Inflammatory macrophage treated with lipopolysaccharide for 4 hours (primary cell): ENCODE data around the gene NEDD4L.

Experiments used
- DNase-seq: peaks from one replicate; pipeline ENCODE4 v3.0.0-alpha.2; 2020

The NEDD4L gene

GRCh38 chr18:58390399-58390798 is 346.4 kb downstream of the NEDD4L start:
- DNase-seq, result no peak

- DNase-seq, result no peak
Observed at GRCh38 chr18:58391231-58391825, 347.3 kb downstream of the NEDD4L start.

GRCh38 chr18:58391932-58392323 is 347.9 kb downstream of the NEDD4L start:
- DNase-seq, result no peak

DNA sequence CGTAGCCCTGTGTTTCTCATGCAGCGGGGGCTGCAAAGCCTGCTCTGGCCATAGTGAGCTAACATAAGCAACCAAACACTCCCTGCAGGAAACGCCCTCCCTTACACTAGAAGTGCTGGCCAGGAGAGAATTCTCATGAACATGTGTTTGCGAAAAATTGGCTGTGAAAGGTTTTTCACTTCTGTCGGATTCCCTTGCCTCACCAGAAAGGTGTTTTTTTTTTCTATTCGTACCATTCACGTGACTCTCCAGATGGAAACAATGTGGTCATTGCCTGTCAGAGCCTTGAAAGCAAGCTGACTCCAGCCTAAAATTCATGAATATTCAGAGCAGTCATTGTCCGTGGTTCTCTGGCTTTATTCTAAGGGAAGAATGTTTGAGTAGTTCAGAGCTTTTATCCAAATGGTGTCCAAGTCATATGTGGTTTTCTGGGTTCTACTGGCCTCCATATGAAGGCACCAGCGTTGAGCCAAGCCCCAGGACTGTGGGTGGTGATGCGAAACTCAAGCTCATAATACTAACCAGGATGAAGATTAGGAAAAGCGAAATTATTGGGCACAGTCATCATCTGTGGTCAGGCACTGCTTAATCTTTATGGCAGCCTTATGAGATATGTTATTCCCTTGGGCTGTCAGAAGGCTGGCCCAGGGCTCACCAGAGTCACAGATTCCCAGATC is 348.4 kb downstream of the NEDD4L start:
- DNase-seq, result no peak

DNA sequence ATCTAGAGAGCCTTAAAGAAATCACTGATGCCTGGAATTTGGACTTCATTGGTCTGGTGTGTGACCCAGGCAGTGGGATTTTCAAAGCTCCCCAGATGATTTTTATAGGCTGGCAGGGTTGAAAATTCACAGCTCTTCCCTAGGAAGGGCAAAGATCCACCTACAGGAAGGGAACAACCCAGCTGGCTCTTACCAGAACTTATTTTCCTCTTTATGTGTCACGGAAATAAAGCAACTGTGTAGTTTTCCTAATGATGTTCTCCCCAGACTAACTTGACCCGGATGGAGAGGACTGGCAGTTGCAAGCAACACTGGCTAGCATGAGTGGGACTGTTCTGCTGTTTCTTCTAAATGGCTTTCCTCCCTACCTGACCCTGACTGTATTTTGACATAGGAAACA is 349.3 kb downstream of the NEDD4L start:
- DNase-seq, result no peak

DNA sequence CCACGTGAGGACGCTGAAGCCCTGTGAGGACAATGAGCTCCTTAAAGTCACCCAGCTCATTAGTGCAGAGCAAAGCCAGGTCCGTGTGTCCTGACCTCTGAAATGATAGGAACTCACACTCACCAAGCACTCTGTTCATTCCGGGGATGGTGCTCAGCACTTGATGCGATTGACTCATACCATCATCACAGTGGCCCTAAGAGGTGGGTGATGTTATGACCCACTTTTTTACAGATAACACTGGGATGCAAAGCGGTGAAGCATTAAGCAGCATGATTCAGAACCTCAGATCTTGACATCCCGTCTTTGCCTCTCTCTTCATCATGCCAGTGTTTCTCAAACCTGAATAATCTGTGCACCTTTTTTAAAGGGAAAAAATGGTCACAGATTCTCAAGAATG is 350.0 kb downstream of the NEDD4L start:
- no peak for DNase-seq

- DNase-seq, result no peak
Observed at GRCh38 chr18:58394602-58395425, 350.8 kb downstream of the NEDD4L start.

GRCh38 chr18:58396144-58396543 is 352.1 kb downstream of the NEDD4L start:
- no peak for DNase-seq

GRCh38 chr18:58396966-58397365 is 352.9 kb downstream of the NEDD4L start:
- DNase-seq, result no peak

DNA sequence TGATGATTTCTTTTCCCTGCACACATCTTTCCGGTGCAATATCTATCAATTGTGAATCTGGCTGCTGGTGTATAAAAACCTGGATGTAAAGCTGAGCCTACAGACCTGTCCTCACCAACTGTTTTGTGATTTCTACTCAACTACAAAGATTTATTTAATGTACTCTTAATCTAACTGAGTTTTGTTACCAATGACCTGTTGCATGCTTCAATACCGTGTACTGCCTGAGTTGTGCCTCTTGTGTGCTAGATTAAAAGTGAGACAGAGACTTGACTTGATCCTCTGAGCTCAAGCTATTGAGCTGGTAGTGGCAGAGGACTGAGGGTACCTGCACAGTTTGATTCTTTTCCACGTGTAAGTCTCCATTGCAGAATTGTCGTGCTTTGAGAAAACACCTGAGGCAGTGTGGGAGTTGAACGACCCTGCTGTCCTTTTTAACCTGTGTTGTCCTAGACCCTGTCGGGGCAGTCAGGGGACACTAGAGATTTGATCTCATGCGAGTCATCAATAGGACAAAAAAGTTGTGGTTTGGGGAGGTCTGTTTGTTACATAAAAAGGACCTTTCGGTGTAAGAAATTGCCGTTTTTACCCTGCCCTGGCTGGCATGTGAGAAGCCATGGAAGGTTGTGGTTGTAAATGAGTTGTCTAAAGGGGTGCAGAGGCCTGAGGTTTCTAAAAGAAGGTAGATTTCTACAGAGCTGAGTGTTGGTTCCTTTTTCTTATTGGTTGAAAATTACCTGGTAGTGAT is 353.5 kb downstream of the NEDD4L start:
- no peak for DNase-seq

- DNase-seq, result no peak
Observed at GRCh38 chr18:58398648-58399398, 354.8 kb downstream of the NEDD4L start.

- no peak for DNase-seq
Observed at GRCh38 chr18:58400331-58400870, 356.4 kb downstream of the NEDD4L start.

GRCh38 chr18:58401191-58401590 is 357.2 kb downstream of the NEDD4L start:
- no peak for DNase-seq

DNA sequence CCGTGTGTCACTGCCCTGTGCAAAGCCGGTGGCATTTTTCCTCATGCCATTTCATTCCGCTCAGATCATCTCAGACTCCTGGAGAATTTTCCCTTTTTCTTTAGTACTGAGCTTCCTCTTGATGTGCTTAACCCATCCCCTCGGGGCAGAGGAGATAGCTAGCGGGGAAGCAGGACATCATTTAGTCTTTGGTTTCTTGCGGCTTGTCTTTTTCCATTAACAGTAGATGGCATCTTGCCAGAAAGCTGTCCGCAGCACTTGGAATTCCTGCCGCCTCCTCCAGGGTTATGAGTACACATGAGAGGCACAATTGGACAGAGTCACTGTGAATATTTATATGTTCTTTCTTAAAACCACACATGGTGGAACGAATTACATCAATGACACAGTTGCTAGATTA is 358.2 kb downstream of the NEDD4L start:
- no peak for DNase-seq

DNA sequence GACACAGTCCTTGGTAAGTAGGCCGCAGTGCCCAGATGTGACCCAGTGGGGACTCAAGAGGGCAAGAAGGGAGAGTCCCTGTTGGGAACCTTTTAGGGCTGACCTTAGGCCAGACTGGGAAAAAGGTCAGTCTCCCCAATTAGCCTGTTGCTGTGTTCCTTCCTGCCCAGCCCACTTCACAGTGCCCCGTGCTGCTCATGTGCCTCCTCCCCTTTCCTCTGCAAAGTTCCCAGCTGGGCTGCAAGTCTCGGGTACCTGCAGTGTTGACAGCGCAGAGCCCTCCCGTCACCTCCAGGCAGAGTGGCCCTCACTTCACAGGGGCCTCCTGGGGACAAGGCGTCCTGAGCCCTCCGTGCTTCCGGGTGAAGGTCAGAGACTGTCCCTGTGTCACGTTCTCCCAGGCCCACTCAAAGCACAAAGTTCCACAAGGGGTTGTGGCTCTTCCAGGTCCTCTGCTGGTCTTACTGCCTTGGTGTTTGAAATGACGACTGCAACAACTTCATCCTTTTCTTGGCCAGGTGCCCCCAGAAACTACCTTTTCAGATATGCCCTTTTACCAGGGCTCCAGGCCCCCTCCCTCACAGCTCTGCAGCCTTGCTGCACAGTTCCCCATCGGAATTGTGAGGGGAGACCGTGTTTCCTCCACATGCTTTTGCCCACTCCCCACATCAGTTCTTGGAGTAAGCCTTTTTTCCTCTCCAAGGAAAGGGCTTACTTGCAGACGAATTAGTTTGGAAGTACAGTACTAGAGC is 359.1 kb downstream of the NEDD4L start:
- no peak for DNase-seq

DNA sequence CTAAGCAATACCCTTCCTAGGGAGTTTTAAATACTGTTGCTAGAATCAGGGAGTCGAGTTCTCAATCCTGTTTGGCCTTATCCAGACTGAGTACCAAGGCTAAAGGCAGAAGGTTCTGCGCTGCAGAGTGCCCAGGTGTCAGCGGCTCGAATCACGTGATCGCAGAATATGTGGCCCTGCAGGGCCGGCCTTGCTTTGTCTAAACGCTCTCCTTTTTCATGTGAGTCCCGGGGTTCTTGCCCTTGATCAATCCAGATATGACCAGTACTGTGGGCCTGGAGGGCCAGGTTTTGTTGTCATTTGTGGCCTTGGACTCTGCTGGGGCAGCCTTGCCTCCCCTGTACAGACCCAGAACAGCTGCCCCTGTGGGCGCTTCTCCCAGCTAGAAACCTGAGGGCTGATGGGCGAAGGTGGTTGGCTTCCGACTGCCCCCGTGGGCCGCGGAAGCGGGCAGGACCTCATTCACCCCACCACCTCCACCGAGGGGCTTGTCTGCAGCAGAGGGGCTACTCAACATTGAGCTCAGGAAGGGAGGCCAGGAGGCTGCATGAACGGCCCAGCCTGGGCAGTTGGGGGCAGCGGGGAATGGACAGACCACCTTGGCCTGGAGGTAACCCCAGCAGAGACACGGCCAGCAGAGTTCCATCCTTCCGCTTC is 359.9 kb downstream of the NEDD4L start:
- no peak for DNase-seq

- DNase-seq, result no peak
Observed at GRCh38 chr18:58405107-58405898, 361.3 kb downstream of the NEDD4L start.

- no peak for DNase-seq
Observed at GRCh38 chr18:58407263-58407648, 363.2 kb downstream of the NEDD4L start.

DNA sequence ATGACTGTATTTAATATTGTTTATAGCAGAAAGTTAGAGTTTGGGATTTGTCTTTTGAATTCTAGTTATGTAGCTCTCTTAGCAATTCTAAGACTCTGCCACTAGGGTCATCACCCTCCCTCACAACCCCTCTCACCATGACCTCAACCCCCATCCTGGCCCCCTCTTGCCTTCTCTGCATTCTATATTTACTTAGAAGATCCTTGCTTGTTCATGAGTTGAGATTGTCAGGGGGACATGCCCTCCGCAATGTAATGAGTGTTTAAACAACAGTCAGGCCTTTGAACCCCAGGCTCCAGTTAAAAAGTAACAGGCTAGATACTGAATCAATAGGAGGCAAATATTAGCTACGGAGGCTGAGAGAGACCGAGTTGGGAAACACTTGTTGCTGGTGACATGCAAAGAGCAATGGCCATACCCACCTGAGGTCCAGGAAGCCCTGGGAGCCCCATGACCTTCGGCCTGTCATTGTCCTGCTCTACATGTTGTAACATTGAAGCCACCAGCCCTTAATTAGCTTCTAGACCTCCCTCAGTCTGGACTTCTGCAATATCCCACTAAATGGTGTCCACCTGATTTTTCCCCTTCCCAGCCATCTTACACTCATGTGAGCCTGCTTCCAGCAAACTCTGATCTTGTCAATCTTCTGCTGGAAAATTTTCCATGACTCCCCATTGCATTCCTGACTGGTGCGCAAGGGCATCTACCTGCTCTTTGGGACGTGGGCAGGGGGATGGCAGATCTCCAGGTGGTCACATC is 363.8 kb downstream of the NEDD4L start:
- no peak for DNase-seq
